NCI-H69 (cell line): Measurements from ENCODE around the gene GAGE10.
"Not testable (repeated sequence)": the region's sequence is repeated elsewhere in the genome, so short reads cannot be mapped to it uniquely, and the experiment has no call there.

Experiments
- DNase-seq: peaks from one replicate; lab custom pipeline; 2025; lab: John Stamatoyannopoulos, UW

The GAGE10 gene

GRCh38 chrX:49276671-49277534 is 26.5 kb upstream of the GAGE10 start:
- no peak for DNase-seq

- DNase-seq = no peak
Observed at GRCh38 chrX:49277535-49277830, 26.0 kb upstream of the GAGE10 start.

DNA sequence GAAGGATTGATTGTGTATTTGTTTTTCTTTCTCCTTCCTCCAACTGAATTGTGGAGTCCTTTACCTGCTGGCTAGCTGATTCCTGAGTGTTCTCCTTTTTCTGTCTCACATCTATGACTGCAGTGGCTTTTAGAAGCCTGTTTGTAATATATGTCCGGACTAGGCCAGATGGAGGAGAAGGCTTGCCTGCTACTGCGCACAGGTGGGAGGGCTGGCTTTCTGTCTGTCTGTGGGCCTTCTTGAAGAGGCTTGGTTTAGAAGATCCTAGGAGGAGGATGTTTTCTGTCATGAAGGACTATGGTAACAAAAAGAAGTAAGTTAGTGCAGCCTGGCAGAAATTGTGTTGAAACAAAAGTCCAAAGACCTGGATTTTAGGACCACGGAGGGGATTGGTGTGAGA is 25.4 kb upstream of the GAGE10 start:
- DNase-seq = no peak

DNA sequence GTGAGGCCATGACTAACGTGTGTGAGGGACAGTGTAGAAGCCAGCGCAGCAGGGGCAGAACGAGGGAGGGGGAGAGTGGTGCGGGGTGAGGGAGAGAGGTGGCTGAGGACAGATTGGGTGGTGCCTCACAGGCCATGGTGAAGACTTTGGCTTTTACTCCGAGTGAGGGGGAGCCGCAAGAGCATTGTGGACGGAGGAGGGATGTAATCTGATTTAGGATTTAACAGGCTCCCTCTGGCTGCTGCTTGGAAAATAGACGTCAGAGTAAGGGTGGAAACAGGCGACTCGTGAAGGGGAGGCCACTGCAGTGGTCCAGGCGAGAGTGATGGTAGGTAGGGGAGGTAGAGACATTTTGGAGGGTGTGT is 20.8 kb upstream of the GAGE10 start:
- DNase-seq = peak; percentile 24

GRCh38 chrX:49284212-49284611 is 19.2 kb upstream of the GAGE10 start:
- no peak for DNase-seq

DNA sequence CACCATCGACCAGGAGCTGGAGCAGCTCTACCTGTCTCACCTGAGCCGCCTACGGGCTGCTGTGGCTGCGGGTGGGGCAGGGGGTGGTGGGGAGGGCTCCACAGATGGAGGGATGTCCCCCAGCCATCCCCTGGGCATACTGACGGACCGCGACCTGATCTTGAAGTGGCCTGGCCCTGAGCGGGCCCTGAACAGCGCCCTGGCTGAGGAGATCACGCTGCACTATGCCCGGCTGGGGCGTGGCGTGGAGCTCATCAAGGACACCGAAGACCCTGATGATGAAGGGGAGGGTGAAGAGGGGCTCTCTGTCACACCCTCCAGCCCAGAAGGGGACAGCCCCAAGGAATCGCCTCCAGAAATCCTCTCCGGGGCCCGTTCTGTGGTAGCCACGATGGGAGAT is 17.3 kb upstream of the GAGE10 start:
- no peak for DNase-seq

DNA sequence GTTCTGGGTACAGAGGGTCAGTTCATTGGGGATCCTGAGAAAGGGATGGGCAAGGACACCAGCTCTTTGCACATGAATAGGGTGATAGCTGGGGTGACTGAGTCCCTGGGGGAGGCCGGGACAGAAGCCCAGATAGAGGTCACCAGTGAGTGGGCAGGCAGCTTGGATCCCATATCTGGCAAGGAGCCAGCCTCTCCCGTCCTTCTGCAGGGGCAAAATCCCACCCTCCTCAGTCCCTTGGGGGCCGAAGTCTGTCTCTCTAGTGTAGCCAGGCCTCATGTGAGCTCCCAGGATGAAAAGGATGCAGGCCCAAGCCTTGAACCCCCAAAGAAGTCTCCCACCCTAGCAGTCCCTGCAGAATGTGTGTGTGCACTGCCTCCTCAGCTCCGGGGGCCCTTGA is 16.9 kb upstream of the GAGE10 start:
- no peak for DNase-seq

DNA sequence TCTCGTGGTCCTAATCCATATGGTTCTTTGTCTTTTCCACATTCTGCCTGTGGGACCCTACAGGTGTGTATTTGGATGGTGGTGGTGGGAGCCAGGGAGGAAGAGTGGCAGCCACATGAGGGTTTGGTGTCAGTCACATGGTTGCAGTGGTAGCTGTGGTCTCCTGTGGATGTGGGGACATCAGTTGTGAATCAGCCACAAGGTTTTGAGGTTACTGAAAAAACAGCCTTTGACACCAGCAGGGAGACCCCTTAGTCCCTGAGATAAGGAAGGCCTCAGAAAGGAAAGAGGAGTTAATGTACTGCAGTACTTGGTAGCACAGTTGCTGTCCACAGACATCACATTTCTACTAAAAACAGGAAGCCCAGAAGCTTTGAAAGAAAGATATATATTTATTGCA is 15.8 kb upstream of the GAGE10 start:
- DNase-seq = no peak

DNA sequence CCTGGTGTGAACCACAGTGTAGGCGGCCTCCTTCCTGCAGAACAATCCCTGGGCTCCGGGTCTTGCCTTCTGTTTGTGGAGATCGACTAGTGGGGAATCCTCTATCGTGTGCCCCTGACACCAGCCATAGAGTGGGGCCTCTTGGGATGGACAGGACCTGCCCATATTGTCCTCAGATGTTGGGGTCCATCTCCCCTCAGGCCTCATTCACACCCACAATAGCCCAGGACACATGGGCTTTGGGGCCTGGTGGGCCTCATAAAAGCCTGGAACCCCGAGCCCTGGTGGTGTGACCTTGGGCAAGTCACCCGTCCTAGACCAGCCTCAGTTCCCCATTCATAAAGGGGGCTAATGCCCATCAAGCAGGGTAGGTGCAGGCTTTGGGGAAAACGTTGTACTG is 13.2 kb upstream of the GAGE10 start:
- no peak for DNase-seq

DNA sequence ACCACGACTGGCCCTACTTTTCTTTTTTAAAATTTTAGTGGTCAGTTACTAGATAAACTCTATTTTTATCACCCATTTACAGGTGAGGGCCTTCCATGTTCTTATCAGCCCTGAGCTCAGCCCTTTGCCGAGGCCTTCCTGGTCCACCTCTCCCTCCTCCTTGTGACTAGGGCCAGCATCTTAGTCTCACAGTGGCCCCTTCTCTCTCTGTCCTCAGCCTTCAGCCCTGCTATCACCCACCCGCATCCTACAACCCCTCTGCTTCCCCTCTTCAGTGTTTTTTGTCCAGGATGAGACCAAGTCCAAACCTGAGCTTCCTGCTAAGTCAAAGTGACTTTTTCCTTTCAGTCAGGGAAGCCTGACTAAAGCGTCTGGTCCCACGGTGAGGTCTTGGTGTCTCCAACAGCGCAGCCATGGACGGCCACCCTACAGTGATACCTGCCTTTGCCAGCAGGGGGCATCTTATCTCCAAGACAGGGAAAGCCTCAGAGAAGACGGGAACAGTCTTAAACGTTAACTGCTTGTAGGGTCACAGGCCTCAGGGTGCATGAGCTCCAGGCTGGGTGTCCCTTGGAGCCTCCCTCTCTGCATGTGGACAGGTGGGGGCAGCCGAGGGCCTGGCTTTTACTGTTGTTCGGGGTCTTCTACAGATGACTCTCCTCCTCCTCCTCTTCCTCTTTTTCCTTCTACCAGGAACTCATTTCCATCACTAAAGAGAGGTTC is 11.7 kb upstream of the GAGE10 start:
- DNase-seq = peak; percentile 38

- DNase-seq = no peak
Observed at GRCh38 chrX:49292400-49293362, 10.8 kb upstream of the GAGE10 start.

GRCh38 chrX:49299293-49299692 is 4.2 kb upstream of the GAGE10 start:
- DNase-seq = not testable (repeated sequence)

DNA sequence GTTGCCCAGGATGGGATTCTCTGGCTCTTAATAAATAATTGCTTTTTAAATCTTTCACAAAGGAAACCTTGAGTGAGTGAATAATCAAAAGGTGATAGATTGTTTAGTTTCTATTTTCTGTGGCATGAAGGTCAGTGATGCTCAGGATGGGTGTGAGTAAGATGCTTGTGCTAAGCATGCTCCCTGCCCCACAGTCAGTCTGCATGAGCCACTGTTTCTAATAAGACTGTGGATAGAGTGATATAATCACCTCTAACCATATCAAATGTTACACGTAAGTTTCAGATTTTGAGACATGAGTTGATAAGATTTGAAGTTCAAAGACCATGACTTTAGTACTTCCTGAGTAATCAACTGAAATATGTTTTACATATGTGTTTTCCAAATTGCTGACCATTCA is 2.7 kb upstream of the GAGE10 start:
- no peak for DNase-seq

DNA sequence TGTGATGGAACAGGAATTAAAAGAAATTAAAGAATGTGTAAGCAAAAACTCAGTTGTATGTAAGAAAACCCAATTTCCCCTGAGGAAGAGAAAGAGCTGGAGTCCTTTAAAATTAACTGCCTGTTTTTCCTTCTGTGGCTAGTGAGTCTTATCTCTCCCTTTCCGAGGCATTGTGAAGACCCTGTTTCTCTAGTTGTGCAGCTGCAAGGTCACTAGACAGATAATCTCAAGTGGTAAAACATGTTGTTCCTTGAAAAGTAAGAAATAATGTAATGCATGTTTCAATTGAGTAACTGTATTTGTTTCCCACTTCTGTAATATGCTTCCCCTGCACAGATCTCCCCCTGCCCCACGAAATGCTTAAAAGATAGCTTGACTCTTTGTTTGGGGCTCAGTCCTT is 4.3 kb downstream of the GAGE10 start:
- DNase-seq = not testable (repeated sequence)

DNA sequence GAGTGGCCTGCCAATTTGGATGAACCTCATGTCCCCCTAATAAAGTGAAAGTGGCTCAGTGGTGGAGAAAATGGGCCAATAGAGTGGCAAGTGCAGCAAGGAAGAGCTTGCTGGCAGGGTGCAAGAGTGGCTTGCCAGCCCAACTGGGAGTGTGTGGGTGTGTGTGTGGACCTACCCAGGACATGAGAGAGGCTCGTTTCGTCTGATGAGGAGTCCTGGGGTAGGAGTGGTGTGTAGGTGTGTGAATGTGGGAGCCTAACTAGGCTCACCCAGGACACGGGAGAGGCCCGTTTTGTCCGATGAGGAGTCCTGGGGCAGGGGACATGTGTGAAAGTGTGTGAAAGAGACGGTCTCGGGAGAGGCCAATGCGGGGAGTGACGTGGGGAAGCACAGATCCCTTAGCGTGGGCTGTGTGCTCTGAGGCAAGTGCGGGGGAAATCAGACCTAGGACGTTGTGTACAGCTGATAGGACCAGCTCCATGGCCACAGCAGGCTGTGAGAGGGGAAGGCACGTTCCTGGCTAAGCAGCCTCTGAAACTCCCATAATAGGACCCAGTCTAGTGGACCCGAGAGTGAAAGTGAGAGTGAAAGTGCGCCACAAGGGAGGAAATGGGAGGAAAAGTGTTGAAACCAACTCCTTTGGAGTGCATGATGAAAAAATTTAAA is 5.3 kb downstream of the GAGE10 start:
- no peak for DNase-seq

DNA sequence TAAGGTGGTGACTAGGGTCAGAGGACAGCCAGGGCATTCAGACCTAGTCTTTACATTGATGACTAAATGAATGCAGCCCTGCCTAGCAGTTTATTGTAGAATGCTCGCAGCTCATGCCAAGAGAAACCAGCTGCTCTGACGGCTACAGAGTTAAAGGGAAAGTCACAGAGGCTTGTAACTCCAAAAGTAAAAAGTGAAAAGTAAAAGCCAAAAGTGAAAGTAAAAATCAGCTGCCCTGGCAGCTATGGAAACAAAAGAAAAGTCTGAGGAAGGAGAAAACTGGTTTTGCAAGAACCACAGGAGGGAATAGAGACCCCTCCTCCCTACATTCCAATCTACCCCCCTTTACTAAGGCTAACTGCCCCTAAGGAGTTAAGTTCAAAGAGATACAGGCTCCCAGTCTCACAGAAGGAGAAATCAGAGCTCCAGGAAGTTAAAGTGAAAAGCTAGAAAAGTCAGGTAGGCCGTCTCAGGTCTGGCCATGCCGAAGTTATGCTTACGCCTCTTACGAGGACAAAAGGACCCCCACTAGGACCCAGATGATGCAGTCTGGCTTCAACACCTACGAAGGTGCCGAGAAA is 6.0 kb downstream of the GAGE10 start:
- DNase-seq = no peak

DNA sequence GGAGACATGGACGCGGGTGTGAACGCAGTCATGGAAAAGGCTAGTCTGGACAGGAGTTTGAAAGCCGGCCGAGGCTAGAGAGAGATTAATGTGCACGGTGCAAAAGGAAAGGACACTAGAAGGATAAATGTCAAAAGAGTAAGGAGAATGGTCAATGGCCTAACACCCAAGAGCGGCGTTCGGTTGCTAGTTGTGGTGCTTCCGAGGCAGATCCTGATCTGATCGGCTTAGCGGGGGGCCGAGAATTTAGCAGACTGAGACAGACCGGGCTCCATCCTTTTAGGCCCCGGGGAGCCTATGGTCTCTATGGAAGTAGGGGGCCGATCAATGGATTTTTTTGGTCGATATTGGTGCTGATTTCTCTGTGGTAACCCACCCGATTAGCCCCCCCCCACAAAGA is 6.9 kb downstream of the GAGE10 start:
- DNase-seq = no peak

DNA sequence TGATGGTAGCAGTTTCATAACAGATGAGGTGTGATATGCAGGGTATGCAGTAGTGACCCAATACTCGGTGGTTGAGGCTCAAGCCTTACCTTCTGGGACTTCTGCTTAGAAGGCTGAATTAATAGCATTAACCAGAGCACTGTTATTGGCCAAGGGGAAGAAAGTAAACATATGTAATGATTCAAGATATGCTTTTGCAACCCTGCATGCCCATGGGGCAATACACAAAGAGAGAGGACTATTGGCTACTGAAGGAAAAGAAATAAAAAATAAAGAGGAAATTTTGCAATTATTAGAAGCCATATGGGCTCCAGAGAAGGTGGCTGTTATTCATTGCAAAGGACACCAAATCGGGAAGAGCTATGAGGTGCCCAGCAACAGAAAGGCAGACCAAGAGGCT is 8.7 kb downstream of the GAGE10 start:
- DNase-seq = no peak

GRCh38 chrX:49316085-49316484 is 12.6 kb downstream of the GAGE10 start:
- no peak for DNase-seq

GRCh38 chrX:49321737-49322136 is 18.3 kb downstream of the GAGE10 start, which contains the start of gene GAGE12J:
GAGE12J (plus strand) TSS chrX:49322037; CDS start chrX:49323194, 1,157 bp downstream.
- DNase-seq = not testable (repeated sequence)

DNA sequence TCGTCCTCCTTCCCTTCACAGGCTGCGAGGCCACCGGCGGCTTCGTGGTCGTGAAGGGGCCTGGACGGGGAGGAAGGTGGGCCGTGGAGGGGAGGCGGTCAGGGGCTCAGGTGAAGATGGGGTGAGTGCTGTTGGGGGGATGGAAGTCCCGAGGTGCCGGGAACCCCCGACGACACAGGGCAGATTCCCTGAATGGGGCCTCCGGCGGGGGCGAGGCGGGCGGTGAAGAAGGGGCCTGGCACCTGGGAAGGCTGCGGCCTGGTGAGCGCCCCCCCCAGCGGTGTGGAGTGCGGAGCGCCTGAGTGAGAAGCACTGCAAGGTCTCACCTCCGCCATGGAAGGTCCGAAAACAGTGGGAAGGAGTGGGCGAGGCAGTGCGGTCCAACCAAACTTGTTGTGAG is 18.8 kb downstream of the GAGE10 start:
- DNase-seq = not testable (repeated sequence)
